ENCODE results near the gene BCAS4.

The BCAS4 gene

DNA sequence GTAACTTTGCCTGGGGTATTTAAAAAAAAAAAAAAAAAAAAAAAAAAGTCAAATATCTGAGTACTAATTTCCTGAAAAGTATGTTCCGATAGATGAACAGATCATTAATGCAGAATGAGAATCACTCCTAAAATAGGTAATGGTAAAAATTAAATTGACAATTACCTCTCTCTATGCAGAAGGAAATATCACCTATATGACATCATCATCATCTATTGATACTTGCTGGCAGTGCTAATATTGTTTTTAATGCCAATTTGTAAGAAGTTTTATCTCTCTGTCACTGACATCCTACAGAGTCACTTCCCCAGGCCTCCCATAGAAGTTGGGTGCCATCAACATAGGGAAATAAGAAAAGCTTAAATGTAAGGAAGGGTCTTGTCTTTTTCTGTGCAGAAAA lies 106.4 kb downstream of the BCAS4 start:
- H3K27me3 ChIP-seq (ENCODE audit: control insufficient read depth, insufficient read depth, low read length) = no peaks in the 10 kb centered on the region

DNA sequence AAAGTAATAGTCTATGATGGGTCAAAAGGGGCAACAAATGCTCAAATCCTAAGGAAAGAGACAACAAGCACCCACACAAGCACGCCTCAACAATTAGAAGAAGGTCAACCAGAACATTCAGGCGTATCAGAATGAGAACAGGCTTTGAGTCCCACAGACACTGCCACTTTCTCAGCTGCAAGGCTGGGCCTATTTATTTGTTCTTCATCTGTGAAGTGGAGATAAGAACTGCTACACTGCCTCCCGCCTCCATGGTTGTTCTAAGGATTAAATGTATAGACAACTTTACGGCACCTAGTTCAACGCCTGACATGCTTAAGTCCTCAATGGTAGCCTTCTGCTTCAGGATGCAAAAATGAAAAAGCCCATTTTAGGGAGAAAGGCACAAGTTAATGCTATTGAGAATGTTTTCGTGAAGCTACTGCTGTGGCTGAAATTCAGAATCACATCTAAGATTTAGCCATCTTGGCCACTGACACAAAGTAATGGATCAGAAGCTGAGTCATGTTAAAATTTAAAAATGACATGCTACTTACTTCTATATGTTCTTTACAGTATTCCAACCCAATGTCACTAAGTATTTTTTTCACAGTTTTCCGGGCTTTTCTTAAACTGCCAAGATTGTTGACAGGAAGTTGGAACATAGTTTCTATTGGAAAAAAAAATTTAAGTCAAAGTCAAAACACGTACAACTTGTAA lies 108.6 kb downstream of the BCAS4 start:
- Histone ChIP-seq H3K27me3 (ENCODE audit: control insufficient read depth, insufficient read depth, low read length) (no peaks in the 10 kb centered on the region), H3K9me3 (ENCODE audit: control insufficient read depth, low read length) (no peaks in the 10 kb centered on the region), H3K4me3 (ENCODE audit: low read length) (no peak overlapping the region), H3K36me3 (ENCODE audit: control insufficient read depth, insufficient read depth, low read length) (no peaks in the 10 kb centered on the region), H3K9ac (ENCODE audit: low read length) (no peak overlapping the region), H3K4me1 (ENCODE audit: control insufficient read depth, insufficient read depth, low read length) (peaks cover 21% of the 10 kb centered on the region)

More for the DNA sequence above, 106.4 kb downstream of the BCAS4 start:
- Histone ChIP-seq H3K36me3 (ENCODE audit: control insufficient read depth, insufficient read depth, low read length) (no peaks in the 10 kb centered on the region), H3K9ac (ENCODE audit: low read length) (no peak overlapping the region), H3K4me1 (ENCODE audit: control insufficient read depth, insufficient read depth, low read length) (peaks cover 17% of the 10 kb centered on the region), H3K9me3 (ENCODE audit: control insufficient read depth, low read length) (no peaks in the 10 kb centered on the region), H3K4me3 (ENCODE audit: low read length) (no peak overlapping the region)

DNA sequence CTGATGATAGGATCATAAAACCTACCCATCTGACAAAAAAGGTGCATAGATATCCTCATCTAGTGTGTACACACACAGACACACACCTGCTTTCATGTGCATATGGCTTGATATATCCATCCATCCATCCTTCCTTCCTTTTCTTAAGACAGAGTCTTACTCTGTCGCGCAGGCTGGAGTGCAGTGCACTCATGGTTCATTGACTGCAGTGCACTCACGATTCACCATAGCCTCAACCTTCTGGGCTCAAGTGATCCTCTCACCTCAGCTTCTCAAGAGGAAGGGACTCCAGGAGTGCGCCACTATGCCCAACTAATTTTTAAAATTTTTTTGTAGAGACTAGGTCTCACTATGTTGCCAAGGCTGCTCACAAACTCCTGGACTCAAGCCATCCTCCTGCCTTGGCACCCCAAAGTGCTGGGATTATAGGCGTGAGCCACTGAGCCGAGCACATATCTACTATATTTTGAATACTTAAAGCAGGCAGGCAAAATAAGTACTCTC lies 109.3 kb downstream of the BCAS4 start:
- H3K4me3 ChIP-seq (ENCODE audit: low read length) = no peak overlapping the region
- H3K9me3 ChIP-seq (ENCODE audit: control insufficient read depth, low read length) = no peaks in the 10 kb centered on the region
- H3K36me3 ChIP-seq (ENCODE audit: control insufficient read depth, insufficient read depth, low read length) = no peaks in the 10 kb centered on the region
- no peaks in the 10 kb centered on the region for H3K27me3 ChIP-seq (ENCODE audit: control insufficient read depth, insufficient read depth, low read length)
- peaks cover 21% of the 10 kb centered on the region for H3K4me1 ChIP-seq (ENCODE audit: control insufficient read depth, insufficient read depth, low read length)
- H3K9ac ChIP-seq (ENCODE audit: low read length) = no peak overlapping the region

DNA sequence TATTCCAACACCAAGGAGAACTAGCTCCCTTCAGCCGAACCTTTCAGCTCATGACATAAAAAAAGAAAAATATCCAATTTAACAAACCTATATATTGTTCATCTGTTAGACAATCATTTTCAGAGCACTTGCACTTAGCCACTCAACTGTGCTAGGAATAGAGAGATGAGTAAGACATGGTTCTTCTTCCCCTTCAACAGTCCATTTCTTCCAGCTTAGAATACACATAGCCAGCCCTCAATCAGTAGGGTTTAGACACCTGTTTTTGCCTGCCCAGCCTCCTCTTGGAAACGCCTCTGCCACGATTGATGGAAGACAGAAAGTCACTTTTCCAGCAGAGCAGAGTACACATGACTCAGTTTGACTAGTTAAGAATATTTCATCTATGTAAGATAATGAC lies 114.6 kb downstream of the BCAS4 start:
- Histone ChIP-seq H3K4me1 (ENCODE audit: control insufficient read depth, insufficient read depth, low read length) (peaks cover 24% of the 10 kb centered on the region), H3K36me3 (ENCODE audit: control insufficient read depth, insufficient read depth, low read length) (no peaks in the 10 kb centered on the region), H3K27me3 (ENCODE audit: control insufficient read depth, insufficient read depth, low read length) (no peaks in the 10 kb centered on the region), H3K9me3 (ENCODE audit: control insufficient read depth, low read length) (no peaks in the 10 kb centered on the region), H3K4me3 (ENCODE audit: low read length) (no peak overlapping the region), H3K9ac (ENCODE audit: low read length) (no peak overlapping the region)

DNA sequence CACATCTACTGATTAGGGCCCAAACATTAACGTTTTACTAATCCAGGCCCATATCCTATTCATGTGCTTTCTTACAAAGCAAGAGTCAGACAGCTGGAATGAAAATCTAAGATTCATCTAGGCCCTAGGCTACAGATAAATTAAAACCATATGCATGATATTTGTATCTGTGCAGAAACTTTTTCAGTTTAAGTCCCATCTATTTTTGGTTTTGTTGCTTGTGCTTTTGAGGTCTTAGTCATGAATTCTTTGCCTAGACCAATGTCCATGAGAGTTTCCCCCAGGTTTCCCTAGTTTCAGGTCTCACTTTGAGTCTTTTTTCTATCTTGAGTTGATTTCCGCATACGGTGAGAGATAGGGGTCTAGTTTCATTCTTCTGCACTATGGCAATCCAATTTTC lies 116.2 kb downstream of the BCAS4 start:
- no peak overlapping the region for H3K9ac ChIP-seq (ENCODE audit: low read length)
- H3K36me3 ChIP-seq (ENCODE audit: control insufficient read depth, insufficient read depth, low read length) = no peaks in the 10 kb centered on the region
- H3K4me3 ChIP-seq (ENCODE audit: low read length) = no peak overlapping the region
- H3K9me3 ChIP-seq (ENCODE audit: control insufficient read depth, low read length) = no peaks in the 10 kb centered on the region
- H3K27me3 ChIP-seq (ENCODE audit: control insufficient read depth, insufficient read depth, low read length) = no peaks in the 10 kb centered on the region
- H3K4me1 ChIP-seq (ENCODE audit: control insufficient read depth, insufficient read depth, low read length) = peaks cover 28% of the 10 kb centered on the region

DNA sequence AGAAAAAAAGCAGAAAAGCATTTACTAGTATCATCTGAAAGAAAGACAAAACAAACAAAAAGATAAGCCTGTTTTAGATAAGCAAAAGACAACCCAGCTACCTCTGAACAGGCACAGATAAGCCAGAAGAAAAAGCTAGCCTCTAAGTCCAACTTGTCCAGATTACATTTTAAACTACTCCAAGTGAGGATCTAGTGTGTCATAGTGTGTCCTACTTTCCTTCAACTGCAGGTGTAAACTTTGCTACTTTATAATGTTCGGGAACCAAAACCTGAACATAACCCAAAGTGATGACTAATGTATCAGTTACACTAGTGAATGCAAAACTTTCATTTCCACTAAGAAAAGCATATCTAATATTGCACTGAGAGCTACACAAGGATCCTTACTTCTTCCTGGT lies 116.9 kb downstream of the BCAS4 start:
- no peaks in the 10 kb centered on the region for H3K9me3 ChIP-seq (ENCODE audit: control insufficient read depth, low read length)
- no peak overlapping the region for H3K4me3 ChIP-seq (ENCODE audit: low read length)
- H3K36me3 ChIP-seq (ENCODE audit: control insufficient read depth, insufficient read depth, low read length) = no peaks in the 10 kb centered on the region
- no peaks in the 10 kb centered on the region for H3K27me3 ChIP-seq (ENCODE audit: control insufficient read depth, insufficient read depth, low read length)
- peaks cover 33% of the 10 kb centered on the region for H3K4me1 ChIP-seq (ENCODE audit: control insufficient read depth, insufficient read depth, low read length)
- H3K9ac ChIP-seq (ENCODE audit: low read length) = no peak overlapping the region

DNA sequence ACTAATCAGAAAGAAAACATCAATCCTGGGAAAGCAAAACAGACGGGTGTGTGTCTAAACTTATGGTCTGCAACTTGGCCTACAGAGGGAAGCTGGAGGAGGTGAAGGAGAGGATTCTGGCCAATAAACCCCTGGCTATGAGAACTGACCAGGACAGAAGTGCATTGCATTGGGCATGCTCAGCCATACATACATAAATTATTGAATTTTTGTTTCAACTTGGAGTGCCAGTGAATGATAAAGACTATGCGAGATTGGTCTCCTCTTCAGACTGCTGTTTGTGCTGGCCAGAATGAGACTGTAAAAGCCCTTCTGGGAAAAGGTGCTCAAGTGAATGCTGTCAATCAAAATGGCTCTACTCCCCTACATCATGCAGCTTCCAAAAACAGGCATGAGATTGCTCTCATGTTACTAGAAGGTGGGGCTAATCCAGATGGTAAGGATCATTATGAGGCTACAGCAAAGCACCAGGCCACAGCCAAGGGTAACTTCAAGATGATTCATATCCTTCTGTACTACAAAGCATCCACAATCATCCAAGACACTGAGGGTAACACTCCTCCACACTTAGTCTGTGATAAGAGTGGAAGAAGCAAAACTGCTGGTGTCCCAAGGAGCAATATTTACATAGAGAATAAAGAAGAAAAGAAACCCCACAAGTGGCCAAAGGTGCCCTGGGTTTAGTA lies 119.0 kb downstream of the BCAS4 start:
- H3K36me3 ChIP-seq (ENCODE audit: control insufficient read depth, insufficient read depth, low read length) = peaks cover 4% of the 10 kb centered on the region
- H3K9ac ChIP-seq (ENCODE audit: low read length) = no peak overlapping the region
- H3K4me3 ChIP-seq (ENCODE audit: low read length) = no peak overlapping the region
- no peaks in the 10 kb centered on the region for H3K27me3 ChIP-seq (ENCODE audit: control insufficient read depth, insufficient read depth, low read length)
- peaks cover 29% of the 10 kb centered on the region for H3K4me1 ChIP-seq (ENCODE audit: control insufficient read depth, insufficient read depth, low read length)
- no peaks in the 10 kb centered on the region for H3K9me3 ChIP-seq (ENCODE audit: control insufficient read depth, low read length)

DNA sequence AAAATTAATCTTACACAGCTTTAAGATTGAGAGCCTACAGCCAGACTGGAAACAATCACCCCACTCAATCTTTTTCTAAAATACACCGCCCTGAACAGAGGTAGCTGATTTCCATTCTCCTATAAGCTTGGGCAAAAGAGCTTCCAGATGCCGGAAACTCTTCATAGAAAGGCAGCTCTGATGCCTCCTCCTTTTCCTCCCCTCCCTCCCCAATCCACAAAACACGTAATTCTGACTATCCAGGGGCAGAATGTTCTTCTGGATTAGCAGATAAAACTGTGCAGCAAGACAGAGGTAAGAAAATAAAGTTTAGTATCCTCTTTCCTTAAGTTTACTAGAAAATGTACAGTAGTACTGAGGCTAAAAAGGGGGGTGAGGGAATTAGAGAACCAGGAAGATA lies 120.6 kb downstream of the BCAS4 start:
- Histone ChIP-seq H3K36me3 (ENCODE audit: control insufficient read depth, insufficient read depth, low read length) (peaks cover 4% of the 10 kb centered on the region), H3K4me3 (ENCODE audit: low read length) (no peak overlapping the region), H3K27me3 (ENCODE audit: control insufficient read depth, insufficient read depth, low read length) (no peaks in the 10 kb centered on the region), H3K4me1 (ENCODE audit: control insufficient read depth, insufficient read depth, low read length) (peaks cover 29% of the 10 kb centered on the region), H3K9me3 (ENCODE audit: control insufficient read depth, low read length) (no peaks in the 10 kb centered on the region), H3K9ac (ENCODE audit: low read length) (no peak overlapping the region)

DNA sequence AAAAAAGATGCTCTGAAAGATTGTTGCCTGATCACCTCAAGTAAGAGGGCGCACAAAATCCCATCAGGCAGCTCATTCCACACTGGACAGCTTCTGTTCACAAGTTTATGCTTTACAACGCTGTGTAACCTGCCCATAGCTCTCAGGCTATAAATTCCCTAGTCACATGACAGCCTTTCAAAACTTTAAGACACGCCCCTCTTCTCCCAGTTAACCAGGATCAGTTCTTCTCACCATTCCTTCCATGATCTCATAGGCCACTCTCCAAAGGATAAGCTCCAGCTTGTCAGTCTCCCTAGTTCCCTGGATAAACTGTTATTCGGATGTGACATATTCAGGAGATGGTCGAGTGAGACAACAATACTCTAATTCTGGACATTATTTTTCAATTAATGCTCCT lies 121.4 kb downstream of the BCAS4 start:
- H3K4me1 ChIP-seq (ENCODE audit: control insufficient read depth, insufficient read depth, low read length) = peaks cover 29% of the 10 kb centered on the region
- H3K4me3 ChIP-seq (ENCODE audit: low read length) = no peak overlapping the region
- peaks cover 4% of the 10 kb centered on the region for H3K36me3 ChIP-seq (ENCODE audit: control insufficient read depth, insufficient read depth, low read length)
- H3K27me3 ChIP-seq (ENCODE audit: control insufficient read depth, insufficient read depth, low read length) = no peaks in the 10 kb centered on the region
- no peak overlapping the region for H3K9ac ChIP-seq (ENCODE audit: low read length)
- H3K9me3 ChIP-seq (ENCODE audit: control insufficient read depth, low read length) = no peaks in the 10 kb centered on the region

DNA sequence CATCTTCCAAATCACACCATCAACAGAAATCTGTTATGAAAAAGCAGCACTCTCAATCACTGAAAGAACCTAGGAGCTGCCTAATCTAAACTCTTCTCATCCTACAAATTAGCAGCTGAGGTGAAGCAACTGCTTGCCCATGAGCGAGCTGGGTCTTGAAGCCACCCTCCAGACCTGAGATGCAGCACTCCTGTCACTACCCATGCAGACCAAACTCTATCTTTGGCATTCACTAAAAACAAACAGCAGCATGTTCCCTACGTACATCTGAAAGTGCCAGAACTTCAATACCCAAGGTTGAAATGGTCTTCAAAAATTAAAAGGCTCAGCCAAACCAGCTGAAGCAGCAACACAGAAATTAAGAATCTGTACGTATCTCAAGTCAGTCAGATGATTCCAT lies 122.1 kb downstream of the BCAS4 start:
- H3K9ac ChIP-seq (ENCODE audit: low read length) = no peak overlapping the region
- peaks cover 4% of the 10 kb centered on the region for H3K36me3 ChIP-seq (ENCODE audit: control insufficient read depth, insufficient read depth, low read length)
- H3K27me3 ChIP-seq (ENCODE audit: control insufficient read depth, insufficient read depth, low read length) = no peaks in the 10 kb centered on the region
- H3K4me1 ChIP-seq (ENCODE audit: control insufficient read depth, insufficient read depth, low read length) = peaks cover 24% of the 10 kb centered on the region
- H3K4me3 ChIP-seq (ENCODE audit: low read length) = no peak overlapping the region
- H3K9me3 ChIP-seq (ENCODE audit: control insufficient read depth, low read length) = no peaks in the 10 kb centered on the region

DNA sequence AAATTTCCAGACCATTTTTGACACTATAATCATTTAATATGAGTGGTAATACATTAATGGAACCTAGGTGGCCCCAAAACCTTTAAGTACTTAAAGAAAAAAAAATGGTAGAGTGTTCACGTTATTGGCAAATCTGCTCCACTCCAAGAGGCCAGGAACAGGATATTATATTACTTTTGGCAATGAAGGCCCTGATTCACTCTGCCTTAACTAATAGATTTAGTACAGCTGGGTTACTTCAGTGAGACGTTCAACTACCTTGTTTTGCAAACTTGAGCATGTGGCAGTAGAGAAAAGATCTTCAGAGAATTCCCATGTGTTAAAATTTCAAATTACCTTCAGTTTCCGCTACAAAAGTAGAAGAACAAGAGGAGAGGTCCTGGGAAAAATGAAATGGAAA lies 123.5 kb downstream of the BCAS4 start:
- peaks cover 20% of the 10 kb centered on the region for H3K4me1 ChIP-seq (ENCODE audit: control insufficient read depth, insufficient read depth, low read length)
- H3K4me3 ChIP-seq (ENCODE audit: low read length) = no peak overlapping the region
- no peaks in the 10 kb centered on the region for H3K9me3 ChIP-seq (ENCODE audit: control insufficient read depth, low read length)

DNA sequence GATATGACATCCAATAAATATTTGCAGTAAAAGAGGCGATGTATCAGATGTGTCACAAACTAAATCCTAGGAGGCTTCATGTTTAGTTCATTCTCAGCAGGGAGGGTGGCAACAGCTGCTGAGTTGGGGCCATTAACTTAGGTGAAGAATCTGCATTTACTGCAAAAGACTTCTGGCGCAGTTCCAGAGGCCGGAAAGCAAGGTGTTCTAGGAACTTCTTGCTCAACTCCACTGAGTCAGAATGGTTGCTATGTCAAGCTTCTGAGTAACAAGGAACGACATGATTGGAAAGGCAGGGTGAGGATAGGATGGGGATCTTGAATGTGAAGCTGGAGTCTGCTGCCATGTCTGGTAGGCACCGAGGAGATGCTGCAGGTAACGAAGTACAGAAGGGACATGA lies 124.7 kb downstream of the BCAS4 start:
- no peak overlapping the region for H3K4me3 ChIP-seq (ENCODE audit: low read length)
- peaks cover 4% of the 10 kb centered on the region for H3K36me3 ChIP-seq (ENCODE audit: control insufficient read depth, insufficient read depth, low read length)
- H3K9ac ChIP-seq (ENCODE audit: low read length) = no peak overlapping the region
- no peaks in the 10 kb centered on the region for H3K9me3 ChIP-seq (ENCODE audit: control insufficient read depth, low read length)
- peaks cover 15% of the 10 kb centered on the region for H3K4me1 ChIP-seq (ENCODE audit: control insufficient read depth, insufficient read depth, low read length)
- H3K27me3 ChIP-seq (ENCODE audit: control insufficient read depth, insufficient read depth, low read length) = no peaks in the 10 kb centered on the region

More for the DNA sequence above, 123.5 kb downstream of the BCAS4 start:
- no peaks in the 10 kb centered on the region for H3K27me3 ChIP-seq (ENCODE audit: control insufficient read depth, insufficient read depth, low read length)
- no peak overlapping the region for H3K9ac ChIP-seq (ENCODE audit: low read length)
- H3K36me3 ChIP-seq (ENCODE audit: control insufficient read depth, insufficient read depth, low read length) = peaks cover 4% of the 10 kb centered on the region

Measured in mucosa of stomach (tissue), 1 donor.